Body of pancreas (tissue), 4 donors: Measurements from ENCODE around the gene ATP2B2. TPM values are rescaled to one million over a fixed set of nuclear protein-coding genes. Genes with fewer than 3 reads are reported as not detected.

Experiments used
- ATAC-seq: fragments of 150-250 bp; one replicate; pipeline ENCODE4 v1.9.1; 2016
- DNase-seq, 4 donors: peaks; one replicate each; pipeline ENCODE4 v3.0.0-alpha.2; 2019
- H3K27ac ChIP-seq, 4 donors: fragments of 200-600 bp; sonication (generic); 1 replicate in 3 of 4; 2 replicates in 1 of 4; pipeline versions ENCODE4 v1.5.1 to v1.6.1; 2016 to 2019; ENCODE audit warnings: mild to moderate bottlenecking in 1 of 4, mixed read lengths in 1 of 4, moderate library complexity in 1 of 4
- H3K27me3 ChIP-seq, 2 donors: fragments of 200-600 bp; sonication (generic); one replicate each; pipeline ENCODE4 v1.6.0; 2016; ENCODE audit warnings: mild to moderate bottlenecking in 1 of 2
- H3K36me3 ChIP-seq, 2 donors: fragments of 200-600 bp; sonication (generic); replicated peaks in 1 of 2; 2 replicates each; pipeline ENCODE4 v1.5.1; 2016; ENCODE audit warnings: low read depth in 2 of 2; ENCODE audit not compliant: insufficient read depth in 1 of 2
- H3K4me1 ChIP-seq: fragments of 200-600 bp; sonication (generic); one replicate; pipeline ENCODE4 v1.6.0; 2016
- H3K4me3 ChIP-seq, 2 donors: fragments of 200-600 bp; sonication (generic); 1 replicate in 1 of 2; 2 replicates in 1 of 2; pipeline ENCODE4 v1.5.1; 2016 to 2019
- H3K9me3 ChIP-seq, 3 donors: fragments of 200-600 bp; sonication (generic); 1 replicate in 2 of 3; 2 replicates in 1 of 3; pipeline ENCODE4 v1.5.1; 2016
- POLR2A ChIP-seq, 3 donors: fragments of 450-650 bp; IDR thresholded peaks; one replicate each; pipeline ENCODE4 v1.6.1; 2016; ENCODE audit warnings: antibody characterized with exemption in 3 of 3, mild to moderate bottlenecking in 2 of 3
- whole genome bisulfite sequencing, 2 donors: methylation state at CpG; one replicate each; pipeline ENCODE4 v1.1.5; 2017; 5-methylcytosine and 5-hydroxymethylcytosine counted together
- intact Hi-C: fragments of 100-400 bp; cut with DNase I; formaldehyde crosslinking; loops from one replicate; pipeline ENCODE4 v1.15.1; 2023
- total RNA-seq, 2 donors: library from RNA; depleted of rRNA; stranded (reverse); fragments of >200 nt; gene quantifications; one replicate each; pipeline ENCODE4 v1.1.0, GENCODE V29; 2016
- TF ChIP-seq, protein P1 (sequence below), 7 experiments: fragments of 450-650 bp in 4 of 7; fragments of 200-600 bp in 3 of 7; sonication (generic) in 3 of 7; IDR thresholded peaks; one replicate each; pipeline ENCODE4 v1.5.1; 2016 to 2019; ENCODE audit warnings: antibody characterized with exemption in 7 of 7

The ATP2B2 gene
- total RNA-seq, 2 donors from 2014 or later: 0.52 TPM; not detected in 1

GRCh38 chr3:10522646-10523303 is 17.4 kb upstream of the ATP2B2 start:
- DNase-seq: no peak
- TF ChIP-seq POLR2A (IDR thresholded peaks at IDR 0.05): no peak
- TF ChIP-seq, protein P1, sequence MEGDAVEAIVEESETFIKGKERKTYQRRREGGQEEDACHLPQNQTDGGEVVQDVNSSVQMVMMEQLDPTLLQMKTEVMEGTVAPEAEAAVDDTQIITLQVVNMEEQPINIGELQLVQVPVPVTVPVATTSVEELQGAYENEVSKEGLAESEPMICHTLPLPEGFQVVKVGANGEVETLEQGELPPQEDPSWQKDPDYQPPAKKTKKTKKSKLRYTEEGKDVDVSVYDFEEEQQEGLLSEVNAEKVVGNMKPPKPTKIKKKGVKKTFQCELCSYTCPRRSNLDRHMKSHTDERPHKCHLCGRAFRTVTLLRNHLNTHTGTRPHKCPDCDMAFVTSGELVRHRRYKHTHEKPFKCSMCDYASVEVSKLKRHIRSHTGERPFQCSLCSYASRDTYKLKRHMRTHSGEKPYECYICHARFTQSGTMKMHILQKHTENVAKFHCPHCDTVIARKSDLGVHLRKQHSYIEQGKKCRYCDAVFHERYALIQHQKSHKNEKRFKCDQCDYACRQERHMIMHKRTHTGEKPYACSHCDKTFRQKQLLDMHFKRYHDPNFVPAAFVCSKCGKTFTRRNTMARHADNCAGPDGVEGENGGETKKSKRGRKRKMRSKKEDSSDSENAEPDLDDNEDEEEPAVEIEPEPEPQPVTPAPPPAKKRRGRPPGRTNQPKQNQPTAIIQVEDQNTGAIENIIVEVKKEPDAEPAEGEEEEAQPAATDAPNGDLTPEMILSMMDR (IDR thresholded peaks at IDR 0.05): no peak
- no peak overlapping the region for H3K4me3 ChIP-seq
- no peak overlapping the region for H3K27ac ChIP-seq
- H3K36me3 ChIP-seq: no peaks in the 10 kb centered on the region
- no peaks in the 10 kb centered on the region for H3K9me3 ChIP-seq
- no peaks in the 10 kb centered on the region for H3K4me1 ChIP-seq
- 75 to 85% methylated on average over 3 of the region's 3 CpGs for WGBS, 2 donors
- ATAC-seq: no peak
- no peaks in the 10 kb centered on the region for H3K27me3 ChIP-seq
- intact Hi-C loops: no loop called here

DNA sequence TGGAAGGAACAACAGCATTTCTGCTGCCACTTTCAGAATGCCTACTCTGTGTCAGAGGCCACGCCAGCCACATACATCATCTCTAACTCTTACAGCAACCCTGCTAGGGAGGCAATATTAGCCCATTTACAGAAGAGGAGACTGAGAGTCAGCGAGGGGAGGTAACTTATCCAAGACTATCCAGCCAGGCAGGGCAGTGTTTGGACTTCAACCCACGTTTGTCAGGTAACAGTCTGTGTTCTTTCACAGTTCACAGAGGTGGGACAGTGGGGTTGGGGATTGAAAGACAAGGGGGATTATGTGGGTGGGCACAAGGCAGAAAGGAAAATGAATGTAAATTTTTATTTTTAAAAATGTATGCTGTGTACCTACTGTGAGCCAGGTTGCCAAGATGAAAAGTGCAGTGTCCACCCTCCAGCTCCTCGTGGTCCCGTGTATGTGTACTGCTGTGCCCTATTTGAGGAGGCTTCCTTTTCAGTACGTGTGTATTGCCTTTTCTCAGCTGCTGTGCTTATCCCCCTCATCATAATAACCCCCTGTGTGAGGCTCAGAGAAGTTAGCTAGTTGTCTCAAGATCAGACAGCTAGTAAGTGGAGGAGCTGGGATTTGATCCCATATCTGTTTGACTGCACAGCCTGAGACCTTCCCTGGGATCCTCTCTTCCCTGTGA is 16.5 kb upstream of the ATP2B2 start:
- Histone ChIP-seq H3K36me3 (no peaks in the 10 kb centered on the region), H3K4me1 (peaks cover 8% of the 10 kb centered on the region), H3K4me3 (no peak overlapping the region), H3K9me3 (no peaks in the 10 kb centered on the region), H3K27me3 (no peaks in the 10 kb centered on the region), H3K27ac (no peak overlapping the region)
- DNase-seq (no peak), ATAC-seq (no peak)
- TF ChIP-seq POLR2A (IDR thresholded peaks at IDR 0.05): no peak
- TF ChIP-seq, protein P1 (IDR thresholded peaks at IDR 0.05): no peak
- 75 to 77% methylated on average over 6 of the region's 6 CpGs for WGBS, 2 donors
- intact Hi-C loops: no loop called here

DNA sequence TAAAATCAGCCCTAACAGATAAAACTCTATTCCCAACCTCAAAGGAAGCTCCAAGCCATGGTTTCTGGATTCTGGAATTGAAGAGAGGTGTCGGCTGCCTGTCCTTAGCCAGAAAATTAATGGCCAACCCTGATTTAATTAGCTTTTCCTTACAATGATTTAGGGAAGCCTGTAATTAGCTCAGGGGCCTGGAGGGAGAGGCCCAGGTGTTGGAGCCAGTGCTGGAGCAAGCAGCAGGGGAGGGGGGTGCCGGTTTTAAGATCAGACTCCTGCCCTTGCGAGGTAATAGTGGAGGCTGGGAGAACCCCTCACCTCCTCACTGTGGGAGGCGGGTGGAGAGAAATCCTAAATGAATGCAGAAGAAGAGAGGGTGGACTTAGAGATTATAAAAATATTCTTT is 14.7 kb upstream of the ATP2B2 start:
- intact Hi-C loops: no loop called here
- no peak for DNase-seq
- no peak for ATAC-seq
- WGBS, 2 donors: 85 to 87% methylated on average over 4 of the region's 4 CpGs
- H3K27me3 ChIP-seq: no peaks in the 10 kb centered on the region
- H3K36me3 ChIP-seq: no peaks in the 10 kb centered on the region
- TF ChIP-seq POLR2A (IDR thresholded peaks at IDR 0.05): no peak
- TF ChIP-seq, protein P1 (IDR thresholded peaks at IDR 0.05): no peak
- H3K4me1 ChIP-seq: peaks cover 10% of the 10 kb centered on the region
- no peak overlapping the region for H3K4me3 ChIP-seq
- no peak overlapping the region for H3K27ac ChIP-seq
- H3K9me3 ChIP-seq: no peaks in the 10 kb centered on the region

DNA sequence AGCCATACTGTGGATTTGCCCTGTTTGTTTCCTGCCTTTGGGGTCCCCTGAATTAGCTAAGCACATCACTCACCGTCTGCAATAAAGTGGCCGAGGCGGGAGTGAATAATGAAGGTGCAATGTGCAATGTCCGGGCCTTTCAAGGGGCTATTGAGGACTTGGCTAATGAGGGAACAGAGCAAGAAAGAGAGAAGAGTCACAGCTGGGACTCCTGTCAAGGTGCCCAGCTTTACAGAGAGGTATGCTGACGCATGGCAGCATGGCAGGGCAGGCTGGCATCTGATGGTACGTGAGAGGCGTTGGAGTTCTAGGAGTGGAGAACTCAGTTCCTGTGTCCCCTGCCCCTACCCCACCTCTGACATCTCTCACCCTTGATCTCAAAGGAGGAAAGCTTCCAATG is 13.8 kb upstream of the ATP2B2 start:
- no peaks in the 10 kb centered on the region for H3K9me3 ChIP-seq
- DNase-seq: no peak
- H3K27ac ChIP-seq: no peak overlapping the region
- 81 to 91% methylated on average over 7 of the region's 7 CpGs for WGBS, 2 donors
- H3K4me3 ChIP-seq: no peak overlapping the region
- H3K4me1 ChIP-seq: peaks cover 10% of the 10 kb centered on the region
- no peak for TF ChIP-seq POLR2A (IDR thresholded peaks at IDR 0.05)
- TF ChIP-seq, protein P1 (IDR thresholded peaks at IDR 0.05): no peak
- no peaks in the 10 kb centered on the region for H3K27me3 ChIP-seq
- no peaks in the 10 kb centered on the region for H3K36me3 ChIP-seq
- ATAC-seq: no peak
- intact Hi-C loops: no loop called here
